KMS-11 (cell line): ENCODE results near the gene RAB3A.

Experiments
- H2AFZ ChIP-seq: fragments of 200-600 bp; sonication (generic); 2 replicates; pipeline ENCODE4 v1.6.1; 2016; ENCODE audit warnings: antibody characterized with exemption, mixed run types, low read depth
- H3K27ac ChIP-seq: fragments of 200-600 bp; sonication (generic); 2 replicates; pipeline ENCODE4 v1.6.1; 2016; ENCODE audit warnings: mild to moderate bottlenecking, mixed run types
- H3K27me3 ChIP-seq: fragments of 200-600 bp; sonication (generic); 2 replicates; pipeline ENCODE4 v1.6.1; 2017; ENCODE audit warnings: mild to moderate bottlenecking, low read depth, mixed run types, moderate library complexity; ENCODE audit not compliant: insufficient read depth
- H3K36me3 ChIP-seq: fragments of 200-600 bp; sonication (generic); 2 replicates; pipeline ENCODE4 v1.6.1; 2017; ENCODE audit warnings: mild to moderate bottlenecking, mixed run types; ENCODE audit not compliant: insufficient read depth
- H3K4me1 ChIP-seq: fragments of 200-600 bp; sonication (generic); 2 replicates; pipeline ENCODE4 v1.6.1; 2016; ENCODE audit warnings: mild to moderate bottlenecking, low read depth, mixed run types; ENCODE audit not compliant: poor library complexity, severe bottlenecking
- H3K4me2 ChIP-seq: fragments of 200-600 bp; sonication (generic); 2 replicates; pipeline ENCODE4 v1.7.0; 2016; ENCODE audit warnings: mild to moderate bottlenecking, mixed run types
- H3K4me3 ChIP-seq: fragments of 200-600 bp; sonication (generic); IDR thresholded peaks from 2 replicates; pipeline ENCODE4 v1.6.1; 2017; ENCODE audit warnings: low read depth, low read length, mixed read lengths; ENCODE audit not compliant: insufficient read depth
- H3K79me2 ChIP-seq: fragments of 200-600 bp; sonication (generic); 2 replicates; pipeline ENCODE4 v1.6.1; 2016; ENCODE audit warnings: low read depth, mixed run types; ENCODE audit not compliant: insufficient read depth
- H3K9ac ChIP-seq: fragments of 200-600 bp; sonication (generic); 2 replicates; pipeline ENCODE4 v1.6.1; 2016; ENCODE audit warnings: mild to moderate bottlenecking, mixed run types
- H4K20me1 ChIP-seq: fragments of 200-600 bp; sonication (generic); 2 replicates; pipeline ENCODE4 v1.6.1; 2016; ENCODE audit warnings: mild to moderate bottlenecking, mixed run types; ENCODE audit not compliant: insufficient read depth
- CTCF ChIP-seq: fragments of 200-600 bp; sonication (generic); conservative IDR thresholded peaks from 2 replicates; pipeline ENCODE4 v1.6.1; 2017; ENCODE audit warnings: low read depth, mild to moderate bottlenecking, antibody characterized with exemption, low read length, moderate library complexity, mixed read lengths

Gene RAB3A

GRCh38 chr19:18176367-18177310, 27.2 kb downstream of the RAB3A start:
- H3K4me2 ChIP-seq: no peak overlapping the region
- H3K36me3 ChIP-seq: no peaks in the 10 kb centered on the region
- H3K27ac ChIP-seq: no peak overlapping the region
- H3K9ac ChIP-seq: no peak overlapping the region
- H3K4me1 ChIP-seq: peaks cover 11% of the 10 kb centered on the region
- no peak for TF ChIP-seq CTCF
- no peaks in the 10 kb centered on the region for H4K20me1 ChIP-seq
- H2AFZ ChIP-seq: no peak overlapping the region
- H3K4me3 ChIP-seq: no peak overlapping the region
- no peaks in the 10 kb centered on the region for H3K79me2 ChIP-seq
- no peaks in the 10 kb centered on the region; the same call in 1 of the 2 replicates for H3K27me3 ChIP-seq

GRCh38 chr19:18174983-18175382, 28.9 kb downstream of the RAB3A start:
- no peak overlapping the region for H2AFZ ChIP-seq
- no peak for TF ChIP-seq CTCF
- H3K9ac ChIP-seq: no peak overlapping the region
- no peak overlapping the region for H3K4me3 ChIP-seq
- H3K4me1 ChIP-seq: peaks cover 11% of the 10 kb centered on the region
- H4K20me1 ChIP-seq: no peaks in the 10 kb centered on the region
- H3K27me3 ChIP-seq: no peaks in the 10 kb centered on the region
- H3K4me2 ChIP-seq: peak overlapping the region; percentile 89
- no peaks in the 10 kb centered on the region for H3K79me2 ChIP-seq
- H3K36me3 ChIP-seq: no peaks in the 10 kb centered on the region
- no peak overlapping the region for H3K27ac ChIP-seq

GRCh38 chr19:18173572-18174288, 30.1 kb downstream of the RAB3A start, which contains the start of gene IFI30:
Gene IFI30, plus strand, starts transcription at chr19:18173813. Its CDS starts 29 bp downstream, at chr19:18173842.
- H3K4me2 ChIP-seq: peak within 1 kb of the TSS; percentile 89
- H3K79me2 ChIP-seq: no peaks in the 10 kb centered on the region
- H3K4me1 ChIP-seq: peaks cover 11% of the 10 kb centered on the region
- H3K27me3 ChIP-seq: no peaks in the 10 kb centered on the region
- H3K27ac ChIP-seq: peak within 1 kb of the TSS; percentile 22; the same call in 1 of the 2 replicates
- H2AFZ ChIP-seq: peak within 1 kb of the TSS; percentile 64
- no peak within 1 kb of the TSS for H3K4me3 ChIP-seq
- H3K36me3 ChIP-seq: no peaks in the 10 kb centered on the region
- H4K20me1 ChIP-seq: no peaks in the 10 kb centered on the region
- H3K9ac ChIP-seq: peak within 1 kb of the TSS; percentile 58; the same call in 1 of the 2 replicates
- TF ChIP-seq CTCF: no peak

- H3K4me2 ChIP-seq: peak overlapping the region; percentile 89
- peak overlapping the region; percentile 58; the same call in 1 of the 2 replicates for H3K9ac ChIP-seq
- no peaks in the 10 kb centered on the region for H3K79me2 ChIP-seq
- no peaks in the 10 kb centered on the region for H3K36me3 ChIP-seq
- no peak overlapping the region for H3K4me3 ChIP-seq
- peaks cover 11% of the 10 kb centered on the region for H3K4me1 ChIP-seq
- H4K20me1 ChIP-seq: no peaks in the 10 kb centered on the region
- H3K27me3 ChIP-seq: no peaks in the 10 kb centered on the region
- H2AFZ ChIP-seq: peak overlapping the region; percentile 64
- H3K27ac ChIP-seq: no peak overlapping the region
- TF ChIP-seq CTCF: no peak
Observed at GRCh38 chr19:18173054-18173571, 30.7 kb downstream of the RAB3A start.
